Suppressor macrophage (primary cell): Measurements from ENCODE around the gene OR11H1.
A peak's percentile ranks its signal among the peaks of the same experiment; 100 is the strongest.
"Not testable (repeated sequence)": the region's sequence is repeated elsewhere in the genome, so short reads cannot be mapped to it uniquely, and the experiment has no call there.

Source experiments
- DNase-seq, 4 experiments: peaks; one replicate each; pipeline ENCODE4 v3.0.0-alpha.2; 2020 to 2022
- total RNA-seq, 17 experiments: gene quantifications; one replicate each; lab custom pipeline; 2026; ENCODE audit warnings: mixed read lengths in 6 of 17, inconsistent platforms in 3 of 17; lab: John Stamatoyannopoulos, UW

OR11H1 gene, protein sequence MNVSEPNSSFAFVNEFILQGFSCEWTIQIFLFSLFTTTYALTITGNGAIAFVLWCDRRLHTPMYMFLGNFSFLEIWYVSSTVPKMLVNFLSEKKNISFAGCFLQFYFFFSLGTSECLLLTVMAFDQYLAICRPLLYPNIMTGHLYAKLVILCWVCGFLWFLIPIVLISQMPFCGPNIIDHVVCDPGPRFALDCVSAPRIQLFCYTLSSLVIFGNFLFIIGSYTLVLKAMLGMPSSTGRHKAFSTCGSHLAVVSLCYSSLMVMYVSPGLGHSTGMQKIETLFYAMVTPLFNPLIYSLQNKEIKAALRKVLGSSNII
- total RNA-seq: 0 reads per million in 17 experiments

- DNase-seq: not testable (repeated sequence)
Observed at GRCh38 chr22:15527892-15528291, at the start of gene OR11H1. Gene OR11H1 (plus strand): TSS chr22:15528192. CDS start chr22:15528192, 0 bp downstream.

GRCh38 chr22:15509967-15510366, 18.0 kb upstream of the OR11H1 start:
- not testable (repeated sequence) for DNase-seq

DNA sequence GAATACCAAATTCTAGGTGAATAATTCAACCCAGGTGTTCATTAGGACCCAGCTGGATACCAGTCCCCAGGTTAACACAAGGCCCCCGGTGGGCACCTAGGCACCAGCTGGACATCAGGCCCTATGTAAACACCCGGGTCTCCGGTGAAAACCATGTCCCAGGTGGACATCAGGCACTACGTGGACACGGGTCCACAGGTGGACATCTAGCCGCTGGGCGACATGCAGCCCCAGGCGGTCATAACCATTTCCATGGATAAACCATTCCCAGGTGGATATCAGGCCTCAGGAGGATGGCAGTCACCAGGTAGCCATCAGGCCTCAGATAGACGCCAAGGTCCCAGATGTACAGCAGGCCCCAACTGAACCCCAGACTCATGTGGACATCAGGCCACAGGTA, 12.1 kb upstream of the OR11H1 start:
- DNase-seq: peak in 1 of 4 experiments; percentile 1

DNA sequence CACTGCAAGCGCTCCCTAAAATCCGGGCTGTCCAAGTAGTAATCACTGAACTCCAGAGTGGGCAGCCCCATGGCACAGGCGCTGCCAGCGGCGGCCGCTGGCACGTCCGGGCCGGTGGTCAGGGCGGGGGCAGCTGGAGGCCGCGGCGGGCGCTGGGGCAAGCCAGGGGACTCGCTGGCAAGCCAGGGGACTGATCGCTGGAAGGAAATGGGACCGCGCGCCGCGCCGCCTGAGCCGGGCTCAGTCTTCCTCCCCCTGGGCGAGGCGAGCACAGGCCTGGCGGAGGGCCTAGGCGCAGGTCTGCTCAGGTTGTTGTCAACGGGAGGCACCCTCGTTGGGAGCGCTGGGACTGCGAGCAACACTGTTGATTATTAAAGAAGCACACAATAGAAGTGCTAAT, 25.8 kb downstream of the OR11H1 start:
- DNase-seq: not testable (repeated sequence)

- not testable (repeated sequence) for DNase-seq
Observed at GRCh38 chr22:15563461-15563860, 35.5 kb downstream of the OR11H1 start.

GRCh38 chr22:15565063-15565462, 37.1 kb downstream of the OR11H1 start:
- not testable (repeated sequence) for DNase-seq
